GM23248 (cell line): Measurements from ENCODE around the gene AIMP1. TPM values are rescaled to one million over a fixed set of nuclear protein-coding genes. Genes with fewer than 3 reads are reported as not detected.

Experiments used
- DNase-seq: peaks from one replicate; pipeline ENCODE4 v3.0.0-alpha.2; 2015
- H2AFZ ChIP-seq: fragments of 200-600 bp; sonication (generic); 2 replicates; pipeline ENCODE4 v1.6.1; 2016; ENCODE audit warnings: antibody characterized with exemption
- H3F3A ChIP-seq: fragments of 200-600 bp; sonication (generic); 2 replicates; pipeline ENCODE4 v1.6.1; 2016; ENCODE audit warnings: mild to moderate bottlenecking, antibody characterized with exemption, mixed run types; ENCODE audit not compliant: insufficient read depth
- H3K27ac ChIP-seq: fragments of 200-600 bp; sonication (generic); 2 replicates; pipeline ENCODE4 v1.5.1; 2016; ENCODE audit warnings: mild to moderate bottlenecking
- H3K27me3 ChIP-seq: fragments of 200-600 bp; sonication (generic); replicated peaks from 2 replicates; pipeline ENCODE4 v1.6.1; 2016; ENCODE audit warnings: mild to moderate bottlenecking; ENCODE audit not compliant: insufficient read depth
- H3K36me3 ChIP-seq: fragments of 200-600 bp; sonication (generic); 2 replicates; pipeline ENCODE4 v1.6.1; 2016; ENCODE audit warnings: low read depth, mild to moderate bottlenecking
- H3K4me1 ChIP-seq: fragments of 200-600 bp; sonication (generic); 2 replicates; pipeline ENCODE4 v1.6.1; 2016; ENCODE audit warnings: mild to moderate bottlenecking; ENCODE audit not compliant: insufficient read depth
- H3K4me2 ChIP-seq: fragments of 200-600 bp; sonication (generic); one replicate; pipeline ENCODE4 v1.6.1; 2016; ENCODE audit warnings: mild to moderate bottlenecking; ENCODE audit not compliant: unreplicated experiment
- H3K4me3 ChIP-seq: fragments of 200-600 bp; sonication (generic); 2 replicates; pipeline ENCODE4 v1.5.1; 2016; ENCODE audit warnings: mild to moderate bottlenecking
- H3K79me2 ChIP-seq: fragments of 200-600 bp; sonication (generic); 2 replicates; pipeline ENCODE4 v1.6.1; 2016; ENCODE audit warnings: mild to moderate bottlenecking; ENCODE audit not compliant: insufficient read depth
- H3K9ac ChIP-seq: fragments of 200-600 bp; sonication (generic); 2 replicates; pipeline ENCODE4 v1.6.1; 2016; ENCODE audit warnings: mild to moderate bottlenecking
- H3K9me2 ChIP-seq: fragments of 200-600 bp; sonication (generic); 2 replicates; pipeline ENCODE4 v1.6.1; 2016; ENCODE audit warnings: mixed run types, mild to moderate bottlenecking, moderate library complexity; ENCODE audit not compliant: insufficient read depth
- H3K9me3 ChIP-seq: fragments of 200-600 bp; sonication (generic); one replicate; pipeline ENCODE4 v1.6.1; 2017; ENCODE audit warnings: low read depth
- H4K20me1 ChIP-seq: fragments of 200-600 bp; sonication (generic); 2 replicates; pipeline ENCODE4 v1.6.0; 2016; ENCODE audit not compliant: insufficient read depth
- EZH2 ChIP-seq: fragments of 200-600 bp; sonication (generic); IDR thresholded peaks from 2 replicates; pipeline ENCODE4 v1.6.1; 2018; ENCODE audit warnings: antibody characterized with exemption, mild to moderate bottlenecking; ENCODE audit not compliant: insufficient read depth, poor library complexity, severe bottlenecking
- EZH2phosphoT487 ChIP-seq: fragments of 200-600 bp; sonication (generic); IDR thresholded peaks from 2 replicates; pipeline ENCODE4 v1.6.1; 2018; ENCODE audit warnings: antibody characterized with exemption, moderate library complexity, mild to moderate bottlenecking, low read depth; ENCODE audit not compliant: insufficient read depth
- WGBS, 2 experiments: methylation state at CpG; one replicate each; pipeline ENCODE4 v1.1.6; 2015 to 2017; ENCODE audit warnings: low lambda C conversion rate in 2 of 2, low coverage in 1 of 2; ENCODE audit errors: missing lambda C conversion rate in 2 of 2; 5-methylcytosine and 5-hydroxymethylcytosine counted together
- in situ Hi-C: fragments of 300-500 bp; cut with MboI; formaldehyde crosslinking; loops from 2 replicates; pipeline ENCODE4 v1.15.0; 2020
- polyA plus RNA-seq: library from polyadenylated mRNA; unstranded; fragments of >200 nt; fragmentation: Nextera tagmentation; extraction: Ambion mirVana; gene quantifications from 2 replicates; pipeline ENCODE4 v1.2.1, GENCODE V29; 2016
- total RNA-seq: library from RNA; depleted of rRNA; stranded (reverse); fragments of >200 nt; shearing (Covaris generic); gene quantifications from 2 replicates; pipeline ENCODE4 v1.2.3, GENCODE V29; 2014

AIMP1 gene
- total and polyA plus RNA-seq, 2 experiments from 2014 or later, result 45.5 to 101 TPM

GRCh38 chr4:106312377-106312776 is 4.0 kb upstream of the AIMP1 start:
- Histone ChIP-seq H3K4me1 (peaks cover 50% of the 10 kb centered on the region), H3K79me2 (peaks cover 92% of the 10 kb centered on the region), H3K9me3 (no peaks in the 10 kb centered on the region), H3K36me3 (peaks cover 9% of the 10 kb centered on the region), H2AFZ (no peak overlapping the region), H3K9me2 (no peaks in the 10 kb centered on the region), H3K9ac (peak overlapping the region; percentile 27), H3K4me3 (peak overlapping the region; percentile 49), H4K20me1 (no peaks in the 10 kb centered on the region), H3F3A (peaks cover 26% of the 10 kb centered on the region), H3K4me2 (peak overlapping the region; percentile 72), H3K27me3 (no peaks in the 10 kb centered on the region), H3K27ac (peak overlapping the region; percentile 74)
- in situ Hi-C loops, result no loop called here
- 3 to 8% methylated on average over 1 of the region's 1 CpG for WGBS, 2 experiments
- DNase-seq, result peak; percentile 84
- no peak for TF ChIP-seq EZH2phosphoT487
- no peak for TF ChIP-seq EZH2

- Histone ChIP-seq H3K79me2 (peaks cover 92% of the 10 kb centered on the region), H3K27ac (peak overlapping the region; percentile 74), H3K27me3 (no peaks in the 10 kb centered on the region), H3K9me3 (no peaks in the 10 kb centered on the region), H3K4me2 (peak overlapping the region; percentile 72), H3K4me1 (peaks cover 56% of the 10 kb centered on the region), H3K9me2 (no peaks in the 10 kb centered on the region), H3K4me3 (peak overlapping the region; percentile 49), H3K36me3 (0 out of 2 replicates have a peak, but pooled peaks cover 3% of the 10 kb centered on the region), H2AFZ (no peak overlapping the region), H3F3A (peaks cover 26% of the 10 kb centered on the region), H3K9ac (peak overlapping the region; percentile 19), H4K20me1 (no peaks in the 10 kb centered on the region)
- no peak for DNase-seq
- in situ Hi-C loops, result no loop called here
- TF ChIP-seq EZH2, result no peak
- no peak for TF ChIP-seq EZH2phosphoT487
- 53 to 63% methylated on average over 3 of the region's 3 CpGs for WGBS, 2 experiments
These were observed 3.3 kb upstream of the AIMP1 start for GRCh38 chr4:106312997-106313522.

DNA sequence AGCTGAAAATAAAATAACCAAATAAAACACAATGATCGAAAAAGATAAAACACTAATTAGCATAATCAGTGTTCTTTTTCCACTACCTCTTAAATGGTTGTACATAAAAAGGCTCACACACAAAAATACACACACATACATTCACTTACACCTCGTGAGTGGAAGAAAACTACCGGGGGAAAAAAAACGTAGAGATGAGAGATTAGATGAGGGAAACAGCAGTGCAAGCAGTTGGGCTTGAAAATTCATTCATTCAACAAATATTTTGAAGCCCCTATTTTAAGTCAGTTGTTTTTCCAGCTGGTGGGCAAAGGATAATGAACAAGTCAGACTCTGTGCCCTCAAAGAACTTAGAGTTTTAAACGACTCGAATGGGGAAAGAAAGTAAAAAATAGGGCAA is 1.4 kb upstream of the AIMP1 start:
- DNase-seq, result no peak
- no peaks in the 10 kb centered on the region for H3K36me3 ChIP-seq
- no peaks in the 10 kb centered on the region for H3K9me2 ChIP-seq
- TF ChIP-seq EZH2phosphoT487 (no peak), EZH2 (no peak)
- peak overlapping the region; percentile 93 for H3K4me2 ChIP-seq
- H3K9me3 ChIP-seq, result no peaks in the 10 kb centered on the region
- peaks cover 92% of the 10 kb centered on the region for H3K79me2 ChIP-seq
- H3K4me3 ChIP-seq, result peak overlapping the region; percentile 93
- peak overlapping the region; percentile 83 for H2AFZ ChIP-seq
- no peaks in the 10 kb centered on the region for H4K20me1 ChIP-seq
- WGBS, 2 experiments, result 43 to 46% methylated on average over 6 of the region's 6 CpGs
- H3F3A ChIP-seq, result peaks cover 26% of the 10 kb centered on the region
- H3K27ac ChIP-seq, result peak overlapping the region; percentile 94
- H3K9ac ChIP-seq, result peak overlapping the region; percentile 96
- H3K4me1 ChIP-seq, result peaks cover 73% of the 10 kb centered on the region
- no peaks in the 10 kb centered on the region for H3K27me3 ChIP-seq
- in situ Hi-C loops, result no loop called here

DNA sequence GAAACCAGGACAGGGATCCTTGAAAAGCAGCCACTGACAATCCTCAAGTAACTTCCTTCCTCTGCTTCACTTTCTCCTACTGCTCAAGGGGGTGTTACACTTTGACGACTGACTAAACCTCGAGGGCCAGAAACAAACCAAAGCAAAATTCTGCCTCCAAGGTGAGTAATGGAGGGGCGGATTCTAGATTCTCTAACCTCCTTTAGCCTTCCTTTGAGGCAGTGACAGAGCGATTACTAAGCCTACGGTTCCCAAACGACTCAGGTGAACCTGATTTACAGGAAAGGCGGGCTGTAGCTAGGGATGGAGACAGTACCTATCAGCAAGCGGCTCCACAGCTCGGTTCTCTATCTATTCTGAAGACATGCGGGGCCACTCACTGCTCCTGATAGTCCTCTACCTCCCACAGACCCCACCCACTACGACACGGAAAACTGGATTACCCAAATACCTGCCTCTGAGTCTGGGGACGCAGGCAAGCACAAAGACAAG is 828 bp upstream of the AIMP1 start:
- H3K27ac ChIP-seq, result peak overlapping the region; percentile 94
- no peaks in the 10 kb centered on the region for H3K9me3 ChIP-seq
- H3F3A ChIP-seq, result peaks cover 26% of the 10 kb centered on the region
- H3K36me3 ChIP-seq, result no peaks in the 10 kb centered on the region
- WGBS, 2 experiments, result 0 to 3% methylated on average over 13 of the region's 13 CpGs
- H3K4me3 ChIP-seq, result peak overlapping the region; percentile 93
- peak overlapping the region; percentile 96 for H3K9ac ChIP-seq
- H3K27me3 ChIP-seq, result no peaks in the 10 kb centered on the region
- H3K4me2 ChIP-seq, result peak overlapping the region; percentile 93
- TF ChIP-seq EZH2 (no peak), EZH2phosphoT487 (no peak)
- no peaks in the 10 kb centered on the region for H4K20me1 ChIP-seq
- no peaks in the 10 kb centered on the region for H3K9me2 ChIP-seq
- peak; percentile 86 for DNase-seq
- H3K79me2 ChIP-seq, result peaks cover 92% of the 10 kb centered on the region
- in situ Hi-C loops, result no loop called here
- peak overlapping the region; percentile 83 for H2AFZ ChIP-seq
- H3K4me1 ChIP-seq, result peaks cover 70% of the 10 kb centered on the region
